Upper lobe of left lung (tissue), 6 donors: ENCODE results near the gene NKX2-3. TPM values are rescaled to one million over a fixed set of nuclear protein-coding genes. Genes with fewer than 3 reads are reported as not detected.
A peak's percentile ranks its signal among the peaks of the same experiment; 100 is the strongest.

Experiments used
- ATAC-seq, 2 donors: fragments of 200-7000 bp; cut with Tn5 transposase; one replicate each; pipeline ENCODE4 v1.9.1; 2022; ENCODE audit warnings: mild to moderate bottlenecking in 2 of 2, moderate library complexity in 2 of 2; ENCODE audit not compliant: low FRiP score in 2 of 2
- DNase-seq, 2 donors: peaks; one replicate each; pipeline ENCODE4 v3.0.0-alpha.2; 2019 to 2020
- H3K27ac ChIP-seq, 4 donors: fragments of 200-600 bp; sonication (generic); one replicate each; pipeline ENCODE4 v1.5.1; 2016 to 2019
- H3K27me3 ChIP-seq, 4 donors: fragments of 200-600 bp; sonication (generic); one replicate each; pipeline ENCODE4 v1.5.1; 2017 to 2019
- H3K36me3 ChIP-seq, 4 donors: fragments of 200-600 bp; sonication (generic); one replicate each; pipeline ENCODE4 v1.5.1; 2016 to 2019
- H3K4me1 ChIP-seq, 4 donors: fragments of 200-600 bp; sonication (generic); one replicate each; pipeline ENCODE4 v1.5.1; 2018 to 2019
- H3K4me3 ChIP-seq, 4 donors: fragments of 200-600 bp; sonication (generic); one replicate each; pipeline ENCODE4 v1.5.1; 2017 to 2019; ENCODE audit warnings: mild to moderate bottlenecking in 2 of 4, moderate library complexity in 1 of 4
- H3K9me3 ChIP-seq, 4 donors: fragments of 200-600 bp; sonication (generic); one replicate each; pipeline ENCODE4 v1.5.1; 2018 to 2019
- EP300 ChIP-seq, 4 donors: sonication (generic); formaldehyde crosslinking; IDR thresholded peaks; one replicate each; pipeline ENCODE4 v1.5.1; 2017; ENCODE audit warnings: antibody characterized with exemption in 4 of 4, control low read depth in 2 of 4
- POLR2A ChIP-seq, 4 donors: fragments of 450-650 bp; IDR thresholded peaks; one replicate each; pipeline ENCODE4 v1.5.1; 2016 to 2017; ENCODE audit warnings: antibody characterized with exemption in 4 of 4, mild to moderate bottlenecking in 2 of 4
- POLR2AphosphoS5 ChIP-seq, 2 donors: sonication (generic); formaldehyde crosslinking; IDR thresholded peaks; one replicate each; pipeline ENCODE4 v1.5.1; 2017; ENCODE audit warnings: antibody characterized with exemption in 2 of 2
- WGBS, 2 donors: methylation state at CpG; one replicate each; pipeline ENCODE4 v1.1.5; 2017 to 2018; 5-methylcytosine and 5-hydroxymethylcytosine counted together
- total RNA-seq, 6 donors: library from RNA; depleted of rRNA in 4 of 6; stranded (reverse); fragments of >200 nt in 4 of 6; gene quantifications; one replicate each; pipeline versions ENCODE4 v1.1.0 to v1.2.1, GENCODE V29; 2016 to 2021
- TF ChIP-seq, protein P1 (sequence below), 6 experiments: fragments of 450-650 bp in 4 of 6; fragments of 200-600 bp in 2 of 6; sonication (generic) in 2 of 6; IDR thresholded peaks; one replicate each; pipeline ENCODE4 v1.5.1; 2016 to 2019; ENCODE audit warnings: antibody characterized with exemption in 6 of 6
- donor health status: DM: no; HTN: no; CAD: no; lungs with moderate emphysema.
- donor health status: DM: no; HTN: yes; CAD: no; lungs with severe emphysema.

The NKX2-3 gene
- total RNA-seq, 6 donors from 2014 or later: 0.10 to 0.20 TPM; not detected in 4

DNA sequence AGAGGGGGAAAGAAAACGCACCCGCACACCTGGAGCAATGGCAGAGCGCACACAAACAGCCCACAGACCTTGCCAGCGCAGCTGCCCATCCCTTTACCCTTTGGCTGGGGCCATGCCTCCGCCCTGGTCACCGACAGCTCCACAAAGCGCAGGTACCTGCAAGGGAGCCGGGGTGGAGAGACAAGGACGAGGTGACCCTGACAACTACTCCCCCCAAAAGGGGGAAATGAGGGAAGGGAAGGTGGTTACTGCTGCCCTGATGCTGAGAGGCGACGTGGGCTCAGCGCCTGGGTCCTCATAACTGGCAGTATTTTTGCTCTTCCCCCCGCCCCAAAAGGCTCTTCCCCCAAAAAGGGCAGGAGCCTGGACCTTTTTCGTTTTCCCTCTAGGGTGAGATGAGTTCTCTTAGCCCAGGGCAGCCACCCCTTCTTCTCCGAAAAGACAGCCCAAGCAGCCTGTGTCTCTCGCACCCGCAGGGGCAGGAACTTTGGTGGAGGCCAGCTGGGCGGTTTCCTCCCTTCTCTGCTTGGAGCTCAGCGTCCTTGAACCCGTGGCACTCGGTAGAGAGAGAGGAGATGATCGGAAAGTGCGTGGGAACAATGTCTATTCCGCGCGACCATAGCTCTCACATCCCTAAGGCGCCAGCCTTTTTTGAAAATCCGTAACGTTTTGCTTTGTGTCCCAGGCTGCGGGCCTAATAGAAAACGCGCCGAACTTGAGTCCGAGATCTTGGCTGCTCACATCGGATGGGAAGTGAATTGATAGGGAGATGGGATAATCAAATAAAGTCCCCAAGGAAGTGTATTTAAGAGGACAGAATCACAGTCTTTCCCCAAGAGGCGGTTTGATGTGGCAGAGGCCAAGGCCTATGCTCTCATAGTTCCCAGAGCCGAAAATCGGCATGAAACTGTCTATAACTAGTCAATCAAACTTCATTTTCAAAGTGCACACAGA, 1.0 kb downstream of the NKX2-3 start:
- 10 to 14% methylated on average over 32 to 38 of the region's 38 CpGs for WGBS, 2 donors
- no peaks in the 10 kb centered on the region for H3K36me3 ChIP-seq
- no peak overlapping the region for H3K4me3 ChIP-seq
- H3K9me3 ChIP-seq: no peaks in the 10 kb centered on the region
- ATAC-seq (no peak), DNase-seq (no peak)
- H3K4me1 ChIP-seq: peaks cover 50 to 66% (median 58%) of the 10 kb centered on the region in 4 donors
- TF ChIP-seq EP300 (IDR thresholded peaks at IDR 0.05): no peak
- TF ChIP-seq, protein P1, sequence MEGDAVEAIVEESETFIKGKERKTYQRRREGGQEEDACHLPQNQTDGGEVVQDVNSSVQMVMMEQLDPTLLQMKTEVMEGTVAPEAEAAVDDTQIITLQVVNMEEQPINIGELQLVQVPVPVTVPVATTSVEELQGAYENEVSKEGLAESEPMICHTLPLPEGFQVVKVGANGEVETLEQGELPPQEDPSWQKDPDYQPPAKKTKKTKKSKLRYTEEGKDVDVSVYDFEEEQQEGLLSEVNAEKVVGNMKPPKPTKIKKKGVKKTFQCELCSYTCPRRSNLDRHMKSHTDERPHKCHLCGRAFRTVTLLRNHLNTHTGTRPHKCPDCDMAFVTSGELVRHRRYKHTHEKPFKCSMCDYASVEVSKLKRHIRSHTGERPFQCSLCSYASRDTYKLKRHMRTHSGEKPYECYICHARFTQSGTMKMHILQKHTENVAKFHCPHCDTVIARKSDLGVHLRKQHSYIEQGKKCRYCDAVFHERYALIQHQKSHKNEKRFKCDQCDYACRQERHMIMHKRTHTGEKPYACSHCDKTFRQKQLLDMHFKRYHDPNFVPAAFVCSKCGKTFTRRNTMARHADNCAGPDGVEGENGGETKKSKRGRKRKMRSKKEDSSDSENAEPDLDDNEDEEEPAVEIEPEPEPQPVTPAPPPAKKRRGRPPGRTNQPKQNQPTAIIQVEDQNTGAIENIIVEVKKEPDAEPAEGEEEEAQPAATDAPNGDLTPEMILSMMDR (IDR thresholded peaks at IDR 0.05): no peak
- TF ChIP-seq POLR2A (IDR thresholded peaks at IDR 0.05): no peak
- TF ChIP-seq POLR2AphosphoS5 (IDR thresholded peaks at IDR 0.05): no peak
- peaks cover 0 to 99% (median 80%) of the 10 kb centered on the region in 4 donors for H3K27me3 ChIP-seq
- H3K27ac ChIP-seq: no peak overlapping the region

DNA sequence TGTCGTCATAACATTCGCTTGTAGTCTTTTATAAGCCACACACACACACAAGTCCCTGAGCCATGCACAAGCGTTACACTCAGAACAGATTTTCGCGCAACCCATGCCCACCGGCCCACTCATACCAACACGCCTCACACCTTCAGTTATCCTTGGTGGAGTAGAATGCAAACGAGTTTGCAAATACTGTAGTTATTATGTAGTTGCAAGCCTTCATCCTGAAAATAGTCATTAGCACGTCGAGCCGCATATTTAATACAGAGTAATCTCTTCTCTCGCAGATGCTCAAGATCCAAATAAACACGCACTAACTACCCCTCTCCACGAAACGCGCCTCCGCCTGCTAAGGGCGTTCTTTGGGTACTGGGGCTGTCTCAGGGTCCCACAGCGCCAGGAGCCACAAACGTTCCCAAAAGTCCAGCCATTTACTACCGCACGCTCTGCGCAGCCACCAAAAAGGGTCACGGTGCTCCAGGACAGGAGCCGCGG, 1.8 kb downstream of the NKX2-3 start:
- H3K27ac ChIP-seq: no peak overlapping the region
- no peaks in the 10 kb centered on the region for H3K36me3 ChIP-seq
- peaks cover 0 to 96% (median 78%) of the 10 kb centered on the region in 4 donors for H3K27me3 ChIP-seq
- peak overlapping the region in 3 of 4 donors; percentile 21 to 39 (median 37) for H3K4me3 ChIP-seq
- H3K9me3 ChIP-seq: no peaks in the 10 kb centered on the region
- 13 to 15% methylated on average over 17 to 26 of the region's 26 CpGs for WGBS, 2 donors
- DNase-seq: no peak
- TF ChIP-seq EP300 (IDR thresholded peaks at IDR 0.05) (no peak), POLR2A (IDR thresholded peaks at IDR 0.05) (no peak), POLR2AphosphoS5 (IDR thresholded peaks at IDR 0.05) (no peak)
- TF ChIP-seq, protein P1 (IDR thresholded peaks at IDR 0.05): no peak
- peaks cover 50 to 66% (median 58%) of the 10 kb centered on the region in 4 donors for H3K4me1 ChIP-seq
- ATAC-seq: no peak

DNA sequence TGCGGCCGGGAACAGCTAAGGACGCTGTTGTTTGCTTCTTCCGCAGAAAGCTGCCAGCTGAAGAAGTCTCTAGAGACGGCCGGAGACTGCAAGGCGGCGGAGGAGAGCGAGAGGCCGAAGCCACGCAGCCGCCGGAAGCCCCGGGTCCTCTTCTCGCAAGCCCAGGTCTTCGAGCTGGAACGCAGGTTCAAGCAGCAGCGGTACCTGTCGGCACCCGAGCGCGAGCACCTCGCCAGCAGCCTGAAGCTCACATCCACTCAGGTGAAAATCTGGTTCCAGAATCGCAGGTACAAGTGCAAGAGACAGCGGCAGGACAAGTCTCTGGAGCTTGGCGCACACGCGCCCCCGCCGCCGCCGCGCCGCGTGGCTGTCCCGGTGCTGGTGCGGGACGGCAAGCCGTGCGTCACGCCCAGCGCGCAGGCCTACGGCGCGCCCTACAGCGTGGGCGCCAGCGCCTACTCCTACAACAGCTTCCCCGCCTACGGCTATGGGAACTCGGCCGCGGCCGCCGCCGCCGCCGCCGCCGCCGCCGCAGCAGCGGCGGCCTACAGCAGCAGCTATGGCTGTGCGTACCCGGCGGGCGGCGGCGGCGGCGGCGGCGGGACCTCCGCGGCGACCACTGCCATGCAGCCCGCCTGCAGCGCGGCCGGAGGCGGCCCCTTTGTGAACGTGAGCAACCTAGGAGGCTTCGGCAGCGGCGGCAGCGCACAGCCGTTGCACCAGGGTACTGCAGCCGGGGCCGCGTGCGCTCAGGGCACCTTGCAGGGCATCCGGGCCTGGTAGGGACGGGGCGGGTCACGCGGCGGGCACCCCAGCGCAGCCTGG, 2.4 kb downstream of the NKX2-3 start:
- no peak for TF ChIP-seq POLR2AphosphoS5 (IDR thresholded peaks at IDR 0.05)
- TF ChIP-seq POLR2A (IDR thresholded peaks at IDR 0.05): no peak
- TF ChIP-seq, protein P1 (IDR thresholded peaks at IDR 0.05): peak in 1 of 6 experiments; percentile 22
- no peak for TF ChIP-seq EP300 (IDR thresholded peaks at IDR 0.05)
- H3K27me3 ChIP-seq: peaks cover 0 to 95% (median 77%) of the 10 kb centered on the region in 4 donors
- no peak overlapping the region for H3K27ac ChIP-seq
- peak overlapping the region in 3 of 4 donors; percentile 21 to 39 (median 37) for H3K4me3 ChIP-seq
- no peaks in the 10 kb centered on the region for H3K9me3 ChIP-seq
- peaks cover 48 to 67% (median 57%) of the 10 kb centered on the region in 4 donors for H3K4me1 ChIP-seq
- peak in 1 of 2 donors; percentile 89 for DNase-seq
- peak in 1 of 2 donors; percentile 54 for ATAC-seq
- WGBS, 2 donors: 7% methylated on average over 23 of the region's 100 CpGs; no CpG with 5 or more reads in 1 of the 2 donors
- no peaks in the 10 kb centered on the region for H3K36me3 ChIP-seq

DNA sequence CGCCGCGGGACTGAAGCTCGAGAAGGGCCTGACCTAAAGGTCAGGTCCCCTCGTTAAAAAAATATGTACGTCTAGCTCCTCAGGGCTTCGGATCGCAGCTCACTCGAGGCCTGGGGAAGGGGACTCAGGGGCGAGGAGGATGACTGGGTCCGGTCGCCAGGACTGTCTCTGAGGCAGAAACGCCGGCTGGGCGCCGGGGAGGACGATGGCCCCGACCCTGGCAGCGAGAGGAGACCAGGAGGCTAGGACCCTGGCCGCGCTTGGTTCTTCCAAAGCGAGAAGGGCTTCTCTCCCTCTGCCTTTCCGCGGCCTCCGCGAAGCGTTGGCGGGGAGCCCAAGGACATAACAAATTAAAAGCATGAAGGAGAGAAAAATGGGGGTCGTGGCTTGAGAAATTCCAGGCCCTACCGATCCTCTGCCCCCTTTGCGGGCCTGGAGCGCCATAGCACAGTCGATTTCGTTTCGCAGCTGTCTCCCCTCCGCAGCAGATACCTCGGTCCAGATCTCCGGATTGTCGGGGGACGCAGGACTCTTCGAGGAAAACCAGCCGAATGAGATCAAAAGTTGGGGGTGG, 3.1 kb downstream of the NKX2-3 start:
- Histone ChIP-seq H3K4me3 (peak overlapping the region in 3 of 4 donors; percentile 21 to 39 (median 37)), H3K27ac (no peak overlapping the region), H3K9me3 (no peaks in the 10 kb centered on the region), H3K27me3 (peaks cover 0 to 95% (median 78%) of the 10 kb centered on the region in 4 donors), H3K36me3 (no peaks in the 10 kb centered on the region), H3K4me1 (peaks cover 48 to 68% (median 58%) of the 10 kb centered on the region in 4 donors)
- TF ChIP-seq, protein P1 (IDR thresholded peaks at IDR 0.05): no peak
- TF ChIP-seq EP300 (IDR thresholded peaks at IDR 0.05) (no peak), POLR2AphosphoS5 (IDR thresholded peaks at IDR 0.05) (no peak), POLR2A (IDR thresholded peaks at IDR 0.05) (no peak)
- 14% methylated on average over 21 to 33 of the region's 42 CpGs for WGBS, 2 donors
- ATAC-seq (no peak), DNase-seq (no peak)
